Measurements from ENCODE around the gene NEDD4L. TPM values are rescaled to one million over a fixed set of nuclear protein-coding genes. Genes with fewer than 3 reads are reported as not detected.
A peak's percentile ranks its signal among the peaks of the same experiment; 100 is the strongest.

The NEDD4L gene
- polyA plus RNA-seq, 1 of the 3 experiments (the other 2 are of a cell fraction), result 13.2 TPM

- no peaks in the 10 kb centered on the region for H3K79me2 ChIP-seq (ENCODE audit: insufficient read depth)
- no peak overlapping the region for H3K9ac ChIP-seq
- POLR2A ChIA-PET, result no interaction called here
Observed at GRCh38 chr18:58231930-58232329, 187.9 kb downstream of the NEDD4L start.

GRCh38 chr18:58232668-58233067, 188.6 kb downstream of the NEDD4L start:
- Histone ChIP-seq H3K9me2 (no peaks in the 10 kb centered on the region), H3K36me3 (replicated peaks in 1 of 2; ENCODE audit: control insufficient read depth in 1 of 2, insufficient read depth in 2 of 2, low read length in 1 of 2) (no peaks in the 10 kb centered on the region), H3K79me2 (ENCODE audit: insufficient read depth) (no peaks in the 10 kb centered on the region), H3K4me3 (ENCODE audit: low read depth in 2 of 2, low read length in 1 of 2) (no peak overlapping the region), H3K4me2 (no peak overlapping the region), H3K27ac (ENCODE audit: low read depth in 2 of 2, low read length in 1 of 2) (no peak overlapping the region), H3K9me3 (no peaks in the 10 kb centered on the region), H3K4me1 (ENCODE audit: control insufficient read depth in 1 of 2, insufficient read depth in 2 of 2, low read depth in 1 of 2, low read length in 1 of 2) (peaks cover 0 to 8% of the 10 kb centered on the region in 2 experiments; a peak in 2 of 4 replicates), H3K9ac (no peak overlapping the region), H4K20me1 (ENCODE audit: insufficient read depth) (no peaks in the 10 kb centered on the region), H3K27me3 (ENCODE audit: insufficient read depth) (no peaks in the 10 kb centered on the region), H2AFZ (ENCODE audit: low read depth) (no peak overlapping the region), H3F3A (replicated peaks; ENCODE audit: insufficient read depth) (no peaks in the 10 kb centered on the region)
- TF ChIP-seq GABPA (IDR thresholded peaks at IDR 0.05; ENCODE audit: low read depth) (no peak), MEF2A (IDR thresholded peaks at IDR 0.05; ENCODE audit: borderline replicate concordance, low read depth) (no peak), SIN3A (IDR thresholded peaks at IDR 0.05; ENCODE audit: borderline replicate concordance, low read depth, low read length) (no peak), RAD21 (IDR thresholded peaks at IDR 0.05; ENCODE audit: low read length) (no peak), RXRA (IDR thresholded peaks at IDR 0.05; ENCODE audit: borderline replicate concordance, low read depth) (no peak), IRF3 (IDR thresholded peaks at IDR 0.05; ENCODE audit: low read depth, low read length) (no peak), FOXJ3 (CRISPR knock-in tag; IDR thresholded peaks at IDR 0.05) (no peak), RCOR1 (IDR thresholded peaks at IDR 0.05; ENCODE audit: low read length) (no peak), SMC3 (IDR thresholded peaks at IDR 0.05; ENCODE audit: low read depth, low read length) (no peak), JUND (IDR thresholded peaks at IDR 0.05) (no peak), CHD2 (IDR thresholded peaks at IDR 0.05; ENCODE audit: low read length, partially characterized antibody) (no peak), EP300 (IDR thresholded peaks at IDR 0.05; ENCODE audit: borderline replicate concordance in 1 of 2, low read depth in 1 of 2, low read length in 1 of 2) (no peak), FOXM1 (IDR thresholded peaks at IDR 0.05; ENCODE audit: low read depth) (no peak), REST (IDR thresholded peaks at IDR 0.05; ENCODE audit: low read depth, low read length) (no peak)
- ChIA-PET POLR2A (no interaction called here), CTCF (interaction anchor here (0.8 kb wide), 1 partner anchor 10 kb away, joined by 3 read pairs; no protein-coding TSS in a partner anchor)
- 84% methylated on average over 5 of the region's 5 CpGs for WGBS (ENCODE audit: low lambda C conversion rate)
- DNase-seq, result no peak

More at GRCh38 chr18:58231930-58232329, 187.9 kb downstream of the NEDD4L start:
- no peak overlapping the region for H3K4me2 ChIP-seq
- H3K4me3 ChIP-seq (ENCODE audit: low read depth in 2 of 2, low read length in 1 of 2), result no peak overlapping the region
- H3K27me3 ChIP-seq (ENCODE audit: insufficient read depth), result no peaks in the 10 kb centered on the region
- 83% methylated on average over 2 of the region's 2 CpGs for WGBS (ENCODE audit: low lambda C conversion rate)
- H3K36me3 ChIP-seq (replicated peaks in 1 of 2; ENCODE audit: control insufficient read depth in 1 of 2, insufficient read depth in 2 of 2, low read length in 1 of 2), result no peaks in the 10 kb centered on the region
- H3K9me3 ChIP-seq, result no peaks in the 10 kb centered on the region
- CTCF ChIA-PET, result interaction anchor here (0.8 kb wide), 1 partner anchor 10 kb away, joined by 3 read pairs; no protein-coding TSS in a partner anchor
- no peak overlapping the region for H2AFZ ChIP-seq (ENCODE audit: low read depth)
- TF ChIP-seq SMC3 (IDR thresholded peaks at IDR 0.05; ENCODE audit: low read depth, low read length), result 0 out of 2 replicates have a peak, but pooled peaks have one; percentile 8
- TF ChIP-seq MAX (IDR thresholded peaks at IDR 0.05; ENCODE audit: low read depth), result no peak
- peak; percentile 42 for TF ChIP-seq CTCF (IDR thresholded peaks at IDR 0.05)
- TF ChIP-seq RAD21 (IDR thresholded peaks at IDR 0.05; ENCODE audit: low read length), result peak; percentile 32; the same call in 1 of the 2 replicates
- TF ChIP-seq TEAD4 (IDR thresholded peaks at IDR 0.05; ENCODE audit: borderline replicate concordance, insufficient read depth), result no peak
- no peak for TF ChIP-seq RFX5 (IDR thresholded peaks at IDR 0.05; ENCODE audit: low read length)
- no peaks in the 10 kb centered on the region for H4K20me1 ChIP-seq (ENCODE audit: insufficient read depth)
- no peaks in the 10 kb centered on the region for H3F3A ChIP-seq (replicated peaks; ENCODE audit: insufficient read depth)
- H3K27ac ChIP-seq (ENCODE audit: low read depth in 2 of 2, low read length in 1 of 2), result no peak overlapping the region
- H3K4me1 ChIP-seq (ENCODE audit: control insufficient read depth in 1 of 2, insufficient read depth in 2 of 2, low read depth in 1 of 2, low read length in 1 of 2), result peaks cover 0 to 8% of the 10 kb centered on the region in 2 experiments; a peak in 2 of 4 replicates
- DNase-seq, result no peak
- H3K9me2 ChIP-seq, result no peaks in the 10 kb centered on the region

All from SK-N-SH (cell line).